ENCODE data around the gene CCDC61. TPM values are rescaled to one million over a fixed set of nuclear protein-coding genes. Genes with fewer than 3 reads are reported as not detected.

Gene CCDC61
- total RNA-seq, 1 donor from 2014 or later = 15.4 TPM

DNA sequence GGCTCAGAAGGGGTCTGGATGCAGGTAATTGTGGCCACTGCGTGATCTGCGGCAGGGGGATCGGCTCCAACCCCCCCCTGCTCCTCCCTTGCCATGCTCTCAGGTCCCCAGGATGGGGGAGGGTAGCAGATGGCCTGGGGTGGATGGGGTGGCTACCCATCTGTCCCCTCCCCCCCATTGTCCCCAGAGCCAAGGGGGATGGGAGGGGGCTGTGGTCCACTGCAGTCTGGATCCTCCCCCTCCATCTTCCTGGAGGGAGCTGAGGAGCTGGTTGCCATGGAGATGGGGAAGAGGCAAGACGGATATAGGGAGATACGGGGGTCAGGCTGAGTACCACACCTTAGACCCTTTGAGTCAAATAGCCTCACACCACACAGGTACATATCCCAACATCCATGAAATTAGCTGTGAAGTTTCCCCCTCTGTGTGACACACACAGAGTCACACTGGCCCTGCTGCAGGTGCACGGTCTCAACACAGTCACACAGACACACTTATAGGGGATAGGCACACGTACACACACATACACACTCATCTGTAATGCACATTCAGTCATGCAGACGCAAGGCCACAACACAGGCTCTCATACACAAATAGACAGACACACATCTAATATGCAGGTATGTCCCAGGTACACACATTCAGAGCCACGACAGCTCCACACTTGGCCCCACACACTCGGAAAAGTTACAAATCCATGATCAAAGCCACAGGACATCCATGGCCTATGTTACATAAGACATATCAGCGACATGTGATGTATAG, 19.8 kb upstream of the CCDC61 start:
- H3K4me3 ChIP-seq = no peak overlapping the region
- DNase-seq (no peak), ATAC-seq (no peak)
- H3K36me3 ChIP-seq = no peaks in the 10 kb centered on the region
- H3K27me3 ChIP-seq = peaks cover 46% of the 10 kb centered on the region
- intact Hi-C loops (cut with DNase I) = no loop called here
- no peak overlapping the region for H3K27ac ChIP-seq
- H3K9me3 ChIP-seq = no peaks in the 10 kb centered on the region
- H3K4me1 ChIP-seq = no peaks in the 10 kb centered on the region
- TF ChIP-seq, protein P1, sequence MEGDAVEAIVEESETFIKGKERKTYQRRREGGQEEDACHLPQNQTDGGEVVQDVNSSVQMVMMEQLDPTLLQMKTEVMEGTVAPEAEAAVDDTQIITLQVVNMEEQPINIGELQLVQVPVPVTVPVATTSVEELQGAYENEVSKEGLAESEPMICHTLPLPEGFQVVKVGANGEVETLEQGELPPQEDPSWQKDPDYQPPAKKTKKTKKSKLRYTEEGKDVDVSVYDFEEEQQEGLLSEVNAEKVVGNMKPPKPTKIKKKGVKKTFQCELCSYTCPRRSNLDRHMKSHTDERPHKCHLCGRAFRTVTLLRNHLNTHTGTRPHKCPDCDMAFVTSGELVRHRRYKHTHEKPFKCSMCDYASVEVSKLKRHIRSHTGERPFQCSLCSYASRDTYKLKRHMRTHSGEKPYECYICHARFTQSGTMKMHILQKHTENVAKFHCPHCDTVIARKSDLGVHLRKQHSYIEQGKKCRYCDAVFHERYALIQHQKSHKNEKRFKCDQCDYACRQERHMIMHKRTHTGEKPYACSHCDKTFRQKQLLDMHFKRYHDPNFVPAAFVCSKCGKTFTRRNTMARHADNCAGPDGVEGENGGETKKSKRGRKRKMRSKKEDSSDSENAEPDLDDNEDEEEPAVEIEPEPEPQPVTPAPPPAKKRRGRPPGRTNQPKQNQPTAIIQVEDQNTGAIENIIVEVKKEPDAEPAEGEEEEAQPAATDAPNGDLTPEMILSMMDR (IDR thresholded peaks at IDR 0.05) = no peak

- DNase-seq (no peak), ATAC-seq (no peak)
- TF ChIP-seq, protein P1 (IDR thresholded peaks at IDR 0.05) = no peak
- intact Hi-C loops (cut with DNase I) = no loop called here
- Histone ChIP-seq H3K4me3 (no peak overlapping the region), H3K4me1 (no peaks in the 10 kb centered on the region), H3K27ac (no peak overlapping the region), H3K9me3 (no peaks in the 10 kb centered on the region), H3K27me3 (peaks cover 43% of the 10 kb centered on the region), H3K36me3 (no peaks in the 10 kb centered on the region)
Observed at GRCh38 chr19:45976178-45976577, 19.1 kb upstream of the CCDC61 start.

GRCh38 chr19:45978156-45978555, 17.1 kb upstream of the CCDC61 start:
- no peak for ATAC-seq
- Histone ChIP-seq H3K4me1 (no peaks in the 10 kb centered on the region), H3K36me3 (no peaks in the 10 kb centered on the region), H3K27me3 (peaks cover 24% of the 10 kb centered on the region), H3K4me3 (no peak overlapping the region), H3K9me3 (no peaks in the 10 kb centered on the region), H3K27ac (no peak overlapping the region)
- DNase-seq = no peak
- TF ChIP-seq, protein P1 (IDR thresholded peaks at IDR 0.05) = no peak
- intact Hi-C loops (cut with DNase I) = no loop called here

DNA sequence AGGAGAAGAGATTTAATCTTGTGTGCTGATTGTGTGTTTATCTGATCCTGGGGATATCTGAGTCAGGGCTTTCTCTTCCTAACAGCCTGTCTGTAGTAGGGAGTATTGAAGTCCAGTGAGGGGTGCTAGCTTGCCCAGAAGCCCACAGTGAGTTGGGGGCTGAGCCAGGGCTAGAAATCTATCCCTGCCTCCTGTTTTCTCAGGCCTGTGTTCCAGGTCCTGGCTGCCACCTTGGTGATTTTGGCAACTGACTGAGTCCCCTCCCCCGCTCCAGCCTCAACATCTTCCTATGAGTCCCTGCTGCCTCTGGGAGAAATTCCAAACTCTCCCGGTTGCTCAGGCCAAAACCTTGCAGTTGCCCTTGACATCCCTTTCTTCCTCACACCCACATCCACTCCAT, 13.9 kb upstream of the CCDC61 start:
- TF ChIP-seq, protein P1 (IDR thresholded peaks at IDR 0.05) = no peak
- intact Hi-C loops (cut with DNase I) = no loop called here
- no peaks in the 10 kb centered on the region for H3K9me3 ChIP-seq
- DNase-seq (no peak), ATAC-seq (no peak)
- H3K36me3 ChIP-seq = no peaks in the 10 kb centered on the region
- H3K27ac ChIP-seq = no peak overlapping the region
- H3K4me3 ChIP-seq = no peak overlapping the region
- H3K27me3 ChIP-seq = no peaks in the 10 kb centered on the region
- no peaks in the 10 kb centered on the region for H3K4me1 ChIP-seq

DNA sequence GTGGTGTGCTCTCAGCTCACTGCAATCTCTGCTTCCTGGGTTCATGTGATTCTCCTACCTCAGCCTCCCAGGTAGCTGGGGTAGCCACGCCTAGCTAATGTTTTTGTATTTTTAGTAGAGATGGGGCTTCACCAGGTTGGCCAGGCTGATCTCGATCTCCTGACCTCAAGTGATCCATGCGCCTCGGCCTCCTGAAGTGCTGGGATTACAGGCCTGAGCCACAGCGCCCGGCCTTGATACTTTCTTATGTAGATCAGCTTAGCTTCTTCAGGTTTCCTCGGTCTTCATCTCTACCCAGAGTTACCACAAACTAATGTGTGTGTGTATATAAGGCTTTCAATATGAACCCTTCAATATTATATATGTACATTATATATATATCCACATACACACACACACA, 9.9 kb upstream of the CCDC61 start:
- ATAC-seq = no peak
- intact Hi-C loops (cut with DNase I) = no loop called here

More for the DNA sequence above, 9.9 kb upstream of the CCDC61 start:
- no peaks in the 10 kb centered on the region for H3K36me3 ChIP-seq
- no peaks in the 10 kb centered on the region for H3K9me3 ChIP-seq
- H3K27me3 ChIP-seq = no peaks in the 10 kb centered on the region
- no peaks in the 10 kb centered on the region for H3K4me1 ChIP-seq
- TF ChIP-seq, protein P1 (IDR thresholded peaks at IDR 0.05) = no peak
- no peak overlapping the region for H3K4me3 ChIP-seq
- H3K27ac ChIP-seq = no peak overlapping the region
- DNase-seq = no peak
